GM23338 (cell line): Measurements from ENCODE around the gene CABLES2. TPM values are rescaled to one million over a fixed set of nuclear protein-coding genes. Genes with fewer than 3 reads are reported as not detected.

Experiments
- ATAC-seq: fragments of 200-7000 bp; cut with Tn5 transposase; 3 replicates; pipeline ENCODE4 v1.9.1; 2020
- DNase-seq: peaks from one replicate; pipeline ENCODE4 v3.0.0-alpha.2; 2015; ENCODE audit warnings: low spot score
- H2AFZ ChIP-seq: fragments of 200-600 bp; sonication (generic); 2 replicates; pipeline ENCODE4 v1.8.0; 2016; ENCODE audit warnings: antibody characterized with exemption, mild to moderate bottlenecking, moderate library complexity
- H3F3A ChIP-seq: fragments of 200-600 bp; sonication (generic); replicated peaks from 2 replicates; pipeline ENCODE4 v1.8.0; 2017; ENCODE audit warnings: antibody characterized with exemption, mixed run types, low read depth
- H3K27ac ChIP-seq: fragments of 200-600 bp; sonication (generic); 2 replicates; pipeline ENCODE4 v1.6.1; 2016; ENCODE audit warnings: low read depth
- H3K27me3 ChIP-seq: fragments of 200-600 bp; sonication (generic); 2 replicates; pipeline ENCODE4 v1.8.0; 2016; ENCODE audit warnings: mild to moderate bottlenecking, mixed run types, moderate library complexity; ENCODE audit not compliant: insufficient read depth
- H3K36me3 ChIP-seq: fragments of 200-600 bp; sonication (generic); 2 replicates; pipeline ENCODE4 v1.8.0; 2016; ENCODE audit warnings: mild to moderate bottlenecking; ENCODE audit not compliant: insufficient read depth
- H3K4me1 ChIP-seq: fragments of 200-600 bp; sonication (generic); 2 replicates; pipeline ENCODE4 v1.8.0; 2016; ENCODE audit warnings: mild to moderate bottlenecking, moderate library complexity; ENCODE audit not compliant: insufficient read depth
- H3K4me2 ChIP-seq: fragments of 200-600 bp; sonication (generic); 2 replicates; pipeline ENCODE4 v1.7.1; 2017; ENCODE audit warnings: mixed run types
- H3K4me3 ChIP-seq: fragments of 200-600 bp; sonication (generic); 2 replicates; pipeline ENCODE4 v1.6.1; 2016; ENCODE audit warnings: mixed run types
- H3K79me2 ChIP-seq: fragments of 200-600 bp; sonication (generic); replicated peaks from 2 replicates; pipeline ENCODE4 v1.8.0; 2017; ENCODE audit warnings: mild to moderate bottlenecking; ENCODE audit not compliant: insufficient read depth
- H3K9me2 ChIP-seq: fragments of 200-600 bp; sonication (generic); 2 replicates; pipeline ENCODE4 v1.8.0; 2017; ENCODE audit not compliant: insufficient read depth
- H4K20me1 ChIP-seq: fragments of 200-600 bp; sonication (generic); replicated peaks from 2 replicates; pipeline ENCODE4 v1.8.0; 2017; ENCODE audit warnings: mild to moderate bottlenecking; ENCODE audit not compliant: insufficient read depth
- H3K27ac Mint-ChIP-seq: 2 replicates; pipeline ENCODE4 v1.8.0; 2020; ENCODE audit warnings: inconsistent platforms, mild to moderate bottlenecking, moderate library complexity, mixed read lengths
- H3K27me3 Mint-ChIP-seq: 3 replicates; pipeline ENCODE4 v1.8.0; 2022; ENCODE audit warnings: low read depth, mild to moderate bottlenecking, moderate library complexity, mixed read lengths, inconsistent platforms; ENCODE audit not compliant: insufficient read depth, poor library complexity
- H3K36me3 Mint-ChIP-seq: 3 replicates; pipeline ENCODE4 v1.8.0; 2021; ENCODE audit warnings: low read depth, mild to moderate bottlenecking, inconsistent platforms, moderate library complexity, mixed read lengths
- H3K4me1 Mint-ChIP-seq: 3 replicates; pipeline ENCODE4 v1.8.0; 2020; ENCODE audit warnings: mild to moderate bottlenecking, inconsistent platforms, mixed read lengths
- H3K4me3 Mint-ChIP-seq: 3 replicates; pipeline ENCODE4 v1.8.0; 2021; ENCODE audit warnings: moderate library complexity, mild to moderate bottlenecking, inconsistent platforms, mixed read lengths
- H3K9me3 Mint-ChIP-seq: 3 replicates; pipeline ENCODE4 v1.8.0; 2020; ENCODE audit warnings: moderate library complexity, mild to moderate bottlenecking, inconsistent platforms, mixed read lengths
- ETS1 ChIP-seq: IDR thresholded peaks from 2 replicates; pipeline ENCODE4 v1.6.1; 2016; ENCODE audit warnings: antibody characterized with exemption
- EZH2 ChIP-seq: fragments of 200-600 bp; sonication (generic); IDR thresholded peaks from one replicate; pipeline ENCODE4 v1.8.0; 2017; ENCODE audit warnings: antibody characterized with exemption, mild to moderate bottlenecking, low read depth; ENCODE audit not compliant: unreplicated experiment
- EZH2phosphoT487 ChIP-seq: fragments of 200-600 bp; sonication (generic); IDR thresholded peaks from one replicate; pipeline ENCODE4 v1.8.1; 2018; ENCODE audit warnings: antibody characterized with exemption; ENCODE audit not compliant: unreplicated experiment
- JUNB ChIP-seq: IDR thresholded peaks from one replicate; pipeline ENCODE4 v1.6.1; 2016; ENCODE audit warnings: antibody characterized with exemption; ENCODE audit not compliant: unreplicated experiment
- POLR2AphosphoS5 ChIP-seq: IDR thresholded peaks from 2 replicates; pipeline ENCODE4 v1.6.1; 2016; ENCODE audit warnings: antibody characterized with exemption, low read depth
- REST ChIP-seq: IDR thresholded peaks from one replicate; pipeline ENCODE4 v1.6.1; 2018; ENCODE audit warnings: antibody characterized with exemption; ENCODE audit not compliant: unreplicated experiment
- STAT1 ChIP-seq: IDR thresholded peaks from one replicate; pipeline ENCODE4 v1.6.1; 2016; ENCODE audit warnings: antibody characterized with exemption; ENCODE audit not compliant: unreplicated experiment
- ZNF114 ChIP-seq: fragments of 250-450 bp; sonication (Bioruptor Pico); IDR thresholded peaks from 2 replicates; pipeline ENCODE4 v1.5.0; 2020; ENCODE audit warnings: mild to moderate bottlenecking, moderate library complexity
- ZNF462 ChIP-seq: fragments of 250-450 bp; sonication (Bioruptor Pico); IDR thresholded peaks from 2 replicates; pipeline ENCODE4 v1.5.0; 2020; ENCODE audit warnings: mild to moderate bottlenecking, moderate library complexity
- polyA plus RNA-seq: library from polyadenylated mRNA; unstranded; fragments of >200 nt; fragmentation: Nextera tagmentation; extraction: Ambion mirVana; gene quantifications from 2 replicates; pipeline ENCODE4 v1.2.1, GENCODE V29; 2016
- total RNA-seq: library from RNA; depleted of rRNA; stranded (reverse); fragments of >200 nt; shearing (Covaris generic); gene quantifications from 2 replicates; pipeline ENCODE4 v1.2.3, GENCODE V29; 2014

Gene CABLES2
- total and polyA plus RNA-seq, 2 experiments from 2014 or later, result 4.3 to 12.7 TPM

- Mint-ChIP-seq H3K27me3 (peaks cover 15% of the 10 kb centered on the region), H3K4me3 (no peak overlapping the region), H3K4me1 (peaks cover 18% of the 10 kb centered on the region), H3K9me3 (no peaks in the 10 kb centered on the region), H3K27ac (no peak overlapping the region), H3K36me3 (no peaks in the 10 kb centered on the region)
- no peak overlapping the region for H3K27ac ChIP-seq
- ATAC-seq, result no peak
- H3K79me2 ChIP-seq, result no peaks in the 10 kb centered on the region
- H3K9me2 ChIP-seq, result no peaks in the 10 kb centered on the region
- H3K4me1 ChIP-seq, result peaks cover 11% of the 10 kb centered on the region; the same call in 1 of the 2 replicates
- no peak for TF ChIP-seq ZNF114 (CRISPR knock-in tag)
- no peak for TF ChIP-seq REST
- no peak for TF ChIP-seq STAT1
- no peak for TF ChIP-seq ETS1
- no peak for TF ChIP-seq EZH2phosphoT487
- TF ChIP-seq EZH2, result no peak
- TF ChIP-seq POLR2AphosphoS5, result no peak
- no peak for TF ChIP-seq ZNF462
- TF ChIP-seq JUNB, result no peak
- no peak overlapping the region for H3K4me2 ChIP-seq
- no peaks in the 10 kb centered on the region for H3K36me3 ChIP-seq
- no peaks in the 10 kb centered on the region for H3K27me3 ChIP-seq
- peaks cover 10% of the 10 kb centered on the region; the same call in 1 of the 2 replicates for H3F3A ChIP-seq
- H2AFZ ChIP-seq, result no peak overlapping the region
- no peaks in the 10 kb centered on the region for H4K20me1 ChIP-seq
- no peak overlapping the region for H3K4me3 ChIP-seq
- DNase-seq, result no peak
Measured at GRCh38 chr20:62433658-62434497, 26.8 kb upstream of the CABLES2 start.
